OCI-LY3 (cell line): ENCODE data around the gene FOXM1.

Experiments
- H2AFZ ChIP-seq: fragments of 200-600, 300-600 bp; shearing (Covaris generic); 2 replicates; pipeline ENCODE4 v1.6.0; 2014; ENCODE audit warnings: antibody characterized with exemption, low read depth, low read length
- H3K27ac ChIP-seq: fragments of 200-600, 300-600 bp; sonication (generic); 2 replicates; pipeline ENCODE4 v1.5.1; 2014; ENCODE audit warnings: mild to moderate bottlenecking, low read length, moderate library complexity, mixed read lengths
- H3K27me3 ChIP-seq: fragments of 200-600, 300-600 bp; sonication (generic); 2 replicates; pipeline ENCODE4 v1.6.1; 2014; ENCODE audit warnings: low read depth, low read length, mixed read lengths
- H3K36me3 ChIP-seq: fragments of 200-600, 300-600 bp; sonication (generic); replicated peaks from 2 replicates; pipeline ENCODE3; 2014; ENCODE audit warnings: low read depth, low read length, mixed read lengths
- H3K4me1 ChIP-seq: fragments of 300-600, 200-600 bp; sonication (generic); 2 replicates; pipeline ENCODE4 v1.6.1; 2014; ENCODE audit warnings: low read length, mixed read lengths
- H3K4me2 ChIP-seq: fragments of 200-600, 300-600 bp; sonication (generic); 2 replicates; pipeline ENCODE4 v1.6.1; 2014; ENCODE audit warnings: low read length, mixed read lengths
- H3K4me3 ChIP-seq: fragments of 300-600, 200-600 bp; sonication (generic); 2 replicates; pipeline ENCODE4 v1.5.1; 2014; ENCODE audit warnings: antibody characterized with exemption, mild to moderate bottlenecking, low read length, moderate library complexity
- H3K79me2 ChIP-seq: fragments of 300-600, 200-600 bp; shearing (Covaris generic); 2 replicates; pipeline ENCODE4 v1.6.1; 2014; ENCODE audit warnings: mild to moderate bottlenecking, low read length, mixed read lengths
- H3K9ac ChIP-seq: fragments of 300-600, 200-600 bp; shearing (Covaris generic); 2 replicates; pipeline ENCODE4 v1.6.0; 2014; ENCODE audit warnings: mild to moderate bottlenecking, low read length, moderate library complexity
- H3K9me3 ChIP-seq: fragments of 200-600, 300-600 bp; shearing (Covaris generic); 2 replicates; pipeline ENCODE4 v1.6.1; 2014; ENCODE audit warnings: low read length, mixed read lengths; ENCODE audit not compliant: insufficient read depth
- H4K20me1 ChIP-seq: fragments of 200-600, 300-600 bp; sonication (generic); 2 replicates; pipeline ENCODE4 v1.6.1; 2016; ENCODE audit warnings: low read length, mixed read lengths; ENCODE audit not compliant: insufficient read depth
- CTCF ChIP-seq: fragments of 200-600, 300-600 bp; sonication (generic); IDR thresholded peaks from 2 replicates; pipeline ENCODE4 v1.5.1; 2014; ENCODE audit warnings: antibody characterized with exemption, low read length, low read depth
- EZH2phosphoT487 ChIP-seq: fragments of 200-600 bp; shearing (Covaris generic); IDR thresholded peaks from 2 replicates; pipeline ENCODE4 v1.6.1; 2018; ENCODE audit warnings: antibody characterized with exemption, mixed run types, low read depth

Gene FOXM1

GRCh38 chr12:2820432-2820831, 56.5 kb downstream of the FOXM1 start:
- Histone ChIP-seq H3K9me3 (no peaks in the 10 kb centered on the region), H3K4me1 (no peaks in the 10 kb centered on the region), H3K36me3 (peaks cover 39% of the 10 kb centered on the region), H3K4me2 (no peak overlapping the region), H3K79me2 (peaks cover 4% of the 10 kb centered on the region), H3K9ac (no peak overlapping the region), H3K27me3 (no peaks in the 10 kb centered on the region), H3K4me3 (no peak overlapping the region), H2AFZ (no peak overlapping the region), H4K20me1 (no peaks in the 10 kb centered on the region), H3K27ac (no peak overlapping the region)
- TF ChIP-seq CTCF (no peak), EZH2phosphoT487 (no peak)

- Histone ChIP-seq H3K9ac (no peak overlapping the region), H3K9me3 (no peaks in the 10 kb centered on the region), H3K4me2 (no peak overlapping the region), H3K27me3 (no peaks in the 10 kb centered on the region), H2AFZ (no peak overlapping the region), H3K79me2 (peaks cover 10% of the 10 kb centered on the region), H3K4me3 (no peak overlapping the region), H3K4me1 (no peaks in the 10 kb centered on the region), H3K36me3 (peaks cover 41% of the 10 kb centered on the region), H3K27ac (no peak overlapping the region), H4K20me1 (no peaks in the 10 kb centered on the region)
- TF ChIP-seq EZH2phosphoT487 (no peak), CTCF (no peak)
Measured at GRCh38 chr12:2819810-2820209, 57.2 kb downstream of the FOXM1 start.

GRCh38 chr12:2813214-2814185, 63.5 kb downstream of the FOXM1 start:
- H3K36me3 ChIP-seq, result peaks cover 15% of the 10 kb centered on the region
- H2AFZ ChIP-seq, result no peak overlapping the region; the same call in 1 of the 2 replicates
- peak overlapping the region; percentile 89 for H3K4me2 ChIP-seq
- peak overlapping the region; percentile 89 for H3K4me3 ChIP-seq
- H3K9ac ChIP-seq, result peak overlapping the region; percentile 82
- TF ChIP-seq EZH2phosphoT487 (no peak), CTCF (peak; percentile 70)
- H4K20me1 ChIP-seq, result no peaks in the 10 kb centered on the region
- H3K4me1 ChIP-seq, result peaks cover 13% of the 10 kb centered on the region
- no peaks in the 10 kb centered on the region for H3K9me3 ChIP-seq
- H3K27me3 ChIP-seq, result no peaks in the 10 kb centered on the region
- peaks cover 32% of the 10 kb centered on the region for H3K79me2 ChIP-seq
- H3K27ac ChIP-seq, result peak overlapping the region; percentile 86

- Histone ChIP-seq H3K27me3 (no peaks in the 10 kb centered on the region), H3K9ac (peak within 1 kb of the TSS; percentile 82), H3K4me3 (peak within 1 kb of the TSS; percentile 89)
Measured at GRCh38 chr12:2812290-2813213, 64.4 kb downstream of the FOXM1 start, which contains the start of gene ITFG2. TSS of gene ITFG2 (plus strand) at chr12:2812668. CDS start at chr12:2812761, 93 bp downstream.

More at GRCh38 chr12:2812290-2813213, 64.4 kb downstream of the FOXM1 start, which contains the start of gene ITFG2:
- peaks cover 11% of the 10 kb centered on the region for H3K36me3 ChIP-seq
- peak within 1 kb of the TSS; percentile 86 for H3K27ac ChIP-seq
- no peaks in the 10 kb centered on the region for H3K9me3 ChIP-seq
- H3K79me2 ChIP-seq, result peaks cover 32% of the 10 kb centered on the region
- H3K4me2 ChIP-seq, result peak within 1 kb of the TSS; percentile 89
- TF ChIP-seq CTCF (no peak), EZH2phosphoT487 (no peak)
- H4K20me1 ChIP-seq, result no peaks in the 10 kb centered on the region
- peaks cover 13% of the 10 kb centered on the region for H3K4me1 ChIP-seq
- H2AFZ ChIP-seq, result peak within 1 kb of the TSS; percentile 88
